Measurements from ENCODE around the gene PHF19.

The PHF19 gene

DNA sequence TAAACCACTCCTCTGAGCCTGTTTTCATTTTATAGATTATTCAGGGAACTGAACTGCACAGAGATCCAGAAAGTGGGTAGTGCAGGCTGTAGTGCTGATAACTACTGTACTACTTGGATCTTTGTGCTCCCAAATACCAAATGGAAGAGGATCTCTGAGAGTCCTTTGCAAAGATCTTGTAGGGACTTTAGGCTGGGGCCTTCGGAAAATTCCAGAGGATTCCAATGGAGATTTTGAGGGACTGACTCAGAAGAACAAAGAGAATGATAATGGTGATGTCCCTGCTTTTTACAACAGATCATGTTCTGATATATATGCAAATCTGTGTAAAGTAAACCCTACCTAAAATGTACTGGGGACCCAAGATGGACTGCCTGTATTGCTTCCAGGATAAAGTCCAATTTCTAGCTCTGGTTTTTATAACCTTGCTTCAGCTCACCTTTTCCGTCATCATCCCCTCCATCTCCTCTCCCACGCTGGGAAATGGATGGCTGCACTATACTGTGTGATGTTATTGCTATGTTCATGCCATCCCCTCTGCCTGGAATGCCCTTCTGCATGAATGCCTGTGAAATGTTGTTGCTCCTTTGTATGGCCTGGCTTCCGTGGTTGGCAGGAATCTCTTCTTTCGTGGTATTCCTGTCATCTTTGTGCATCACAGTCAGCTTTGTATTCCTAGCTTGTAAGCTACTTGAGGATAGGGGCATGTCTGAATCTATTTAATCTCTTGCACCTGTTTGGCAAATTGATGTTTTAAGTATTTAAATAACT is 24.6 kb downstream of the PHF19 start:
- no peak for DNase-seq (ENCODE audit: low spot score)

DNA sequence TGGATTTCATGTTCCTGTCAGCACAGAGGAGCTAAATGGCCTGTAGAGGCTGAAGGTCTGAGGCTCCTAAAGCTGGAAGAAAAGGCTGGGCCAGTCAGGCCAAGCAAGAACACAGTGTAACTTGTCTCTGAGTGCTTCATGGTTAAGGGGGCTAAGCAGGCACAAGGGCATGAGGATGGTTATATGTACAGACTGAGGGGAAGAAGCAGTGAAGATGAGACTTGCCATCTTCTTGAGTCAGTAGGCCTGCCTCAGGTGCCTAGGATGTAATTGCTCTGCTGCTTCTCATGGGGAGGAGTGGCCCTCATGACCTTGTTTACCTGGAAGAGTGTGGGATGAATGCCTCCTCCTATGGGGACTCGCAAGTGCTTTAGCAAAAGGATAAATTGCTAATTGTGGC is 25.5 kb downstream of the PHF19 start:
- no peak for DNase-seq (ENCODE audit: low spot score)

DNA sequence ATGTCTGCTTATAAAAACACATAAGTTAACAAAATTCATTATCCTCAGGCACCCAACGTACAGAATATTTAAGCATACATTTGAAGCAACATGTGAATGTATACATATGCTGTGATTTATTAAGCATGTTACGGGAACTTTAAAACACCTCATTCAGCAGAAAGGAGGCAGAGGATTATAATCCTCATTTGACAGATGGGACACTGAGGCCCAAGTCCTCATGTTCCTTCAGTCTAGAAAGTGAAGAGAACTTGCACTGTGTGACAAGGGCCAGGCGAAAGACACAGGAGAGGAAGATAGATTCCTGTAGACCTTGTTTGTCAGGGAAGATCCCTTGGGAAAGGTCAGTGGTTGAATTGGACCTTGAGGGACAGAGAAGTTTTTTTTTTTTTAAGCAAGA is 26.7 kb downstream of the PHF19 start:
- no peak for DNase-seq (ENCODE audit: low spot score)

DNA sequence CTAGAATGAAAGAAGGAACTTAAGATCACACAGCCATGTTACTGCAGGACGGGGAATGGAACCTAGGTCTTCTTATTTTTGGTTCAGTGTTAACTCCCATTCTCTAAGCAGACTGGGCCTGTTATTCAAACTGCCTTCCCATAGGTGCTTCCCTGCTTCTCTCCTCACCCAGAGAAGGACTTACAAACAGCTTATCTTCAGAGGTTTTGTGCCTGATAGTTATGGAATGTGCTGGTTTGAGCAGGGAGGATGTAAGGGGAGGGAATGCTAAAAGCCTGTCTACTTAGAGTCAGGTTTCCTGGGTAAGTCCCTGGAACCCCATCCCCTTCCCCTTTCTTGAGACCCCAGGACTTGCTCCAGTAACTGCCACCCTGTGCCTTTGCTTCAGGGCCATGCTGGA is 30.1 kb downstream of the PHF19 start:
- DNase-seq (ENCODE audit: low spot score), result no peak

DNA sequence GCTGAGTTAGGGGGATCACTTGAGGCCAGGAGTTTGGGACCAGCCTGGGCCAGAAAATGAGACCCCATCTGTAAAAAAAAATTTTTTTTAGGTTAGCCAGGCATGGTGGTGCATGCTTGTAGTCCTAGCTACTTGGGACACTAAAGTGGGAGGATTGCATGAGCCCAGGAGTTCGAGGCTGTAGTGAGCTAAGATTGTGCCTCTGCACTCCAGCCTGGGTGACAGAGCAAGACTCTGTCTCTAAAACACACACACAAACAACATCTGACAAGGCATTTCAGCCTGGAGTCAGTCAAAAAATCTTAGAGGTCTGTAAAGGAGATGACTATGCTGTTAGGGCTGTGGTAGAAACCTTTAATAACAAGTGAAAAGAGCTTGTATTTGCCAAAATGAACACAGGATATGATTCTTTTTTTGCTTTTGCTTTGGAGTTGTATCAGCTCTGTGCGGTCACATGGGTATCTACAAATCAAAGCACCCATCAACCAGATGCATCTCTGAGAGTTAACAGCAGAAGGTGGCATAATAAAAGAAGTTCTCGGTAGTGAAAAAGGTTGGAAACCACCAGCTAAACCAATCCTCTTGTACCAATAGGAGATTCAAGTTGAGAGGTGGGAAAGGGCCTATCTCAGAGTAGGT is 30.6 kb downstream of the PHF19 start:
- DNase-seq (ENCODE audit: low spot score), result no peak

DNA sequence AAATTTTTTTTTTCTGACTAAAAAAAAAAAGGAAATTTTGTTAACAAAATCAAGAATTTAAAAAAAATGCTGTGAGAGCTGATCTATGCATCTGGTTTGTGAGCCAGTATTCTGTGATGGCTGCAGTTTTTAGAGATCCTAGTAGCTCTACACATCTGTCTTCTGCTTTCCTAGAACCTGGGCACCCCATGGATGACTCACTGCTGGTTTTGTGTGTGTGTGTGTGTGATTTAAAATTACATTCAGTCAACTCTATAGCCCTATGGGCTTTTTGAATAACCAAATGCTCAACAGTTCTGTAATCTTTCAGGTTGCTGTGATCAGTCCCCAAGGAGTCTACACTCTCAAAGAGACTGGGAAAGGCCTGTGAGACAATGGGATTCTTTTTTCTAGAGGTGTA is 31.7 kb downstream of the PHF19 start:
- DNase-seq (ENCODE audit: low spot score), result no peak

DNA sequence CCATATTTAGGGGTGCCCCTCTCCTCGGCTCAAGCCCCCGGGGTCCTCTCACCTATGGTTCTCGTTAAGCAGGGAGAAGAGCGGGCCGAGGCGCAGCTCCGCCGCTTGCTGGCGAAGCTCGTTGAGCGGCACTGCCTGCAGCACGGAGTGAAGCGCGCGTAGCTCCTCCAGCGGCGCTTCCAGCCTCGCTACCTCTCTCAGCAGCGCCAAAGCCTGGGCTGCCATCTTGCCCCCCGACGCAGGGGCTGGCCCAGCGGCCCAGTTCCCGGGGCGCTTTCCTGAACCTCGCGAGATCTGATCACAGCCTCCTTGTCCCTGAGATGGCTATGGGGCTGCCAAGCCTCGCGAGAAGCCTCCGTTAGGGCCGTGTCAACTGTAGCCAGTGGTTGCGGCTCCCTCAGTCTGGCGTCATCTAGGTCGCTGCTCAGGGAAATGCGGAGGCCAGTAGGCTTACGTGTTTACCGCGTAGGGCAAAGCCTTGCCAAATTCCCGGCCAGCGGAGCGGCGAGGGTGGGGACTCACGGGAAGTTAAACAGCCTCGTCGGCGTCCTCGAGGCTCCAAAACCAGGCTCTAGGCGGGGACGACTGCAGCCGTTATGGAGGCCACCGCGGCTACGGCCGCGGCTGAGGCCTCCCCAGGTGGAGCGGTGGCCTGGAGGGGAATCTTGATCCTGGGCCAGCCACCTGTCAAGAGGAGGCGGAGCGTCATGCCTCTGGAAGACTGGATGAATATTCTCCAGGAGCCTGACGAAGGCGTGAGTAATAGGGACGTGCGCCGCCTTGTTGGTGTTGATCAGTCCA is 34.1 kb downstream of the PHF19 start, which contains the start of gene PSMD5:
Gene PSMD5, minus strand, starts transcription at position 238 of the 801 bp plus-strand sequence. Its CDS starts 13 bp downstream, at position 225.
- peak; percentile 93 for DNase-seq (ENCODE audit: low spot score)

DNA sequence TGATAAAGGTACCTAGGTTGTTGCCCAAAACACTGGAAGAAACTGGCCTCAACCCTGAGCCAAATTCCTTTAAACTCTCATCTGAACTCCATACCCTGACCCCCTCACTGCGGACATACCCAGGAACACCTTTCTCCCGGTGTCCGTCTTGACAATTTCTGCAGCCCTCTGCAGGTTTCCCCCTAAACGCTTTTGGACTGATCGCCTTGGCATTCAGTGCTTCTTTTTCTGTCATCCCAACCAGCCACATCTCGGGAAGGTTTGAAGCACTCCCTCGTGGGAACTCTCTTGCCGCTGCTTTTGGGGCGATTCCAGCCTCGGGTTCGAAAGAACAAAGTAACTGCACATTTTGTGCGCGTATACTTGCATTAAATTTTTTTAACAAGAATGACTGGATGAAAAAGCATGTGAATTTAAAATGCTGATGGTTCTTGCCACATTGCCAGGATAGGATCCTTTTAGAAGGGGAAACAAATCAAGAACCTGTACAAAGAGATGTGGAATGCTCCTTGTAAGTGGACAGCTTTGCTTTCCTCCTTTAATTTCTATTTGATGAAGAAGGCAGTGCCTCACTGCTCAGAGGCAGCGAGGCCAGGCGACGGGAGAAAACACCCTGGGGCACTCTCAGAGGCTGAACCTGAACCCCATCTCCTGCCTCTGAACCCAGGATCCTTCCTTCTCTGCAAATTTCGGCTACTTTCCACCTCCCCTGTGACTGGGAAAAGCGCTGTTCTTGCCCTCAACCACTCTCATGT is 34.9 kb downstream of the PHF19 start:
- no peak for DNase-seq (ENCODE audit: low spot score)

DNA sequence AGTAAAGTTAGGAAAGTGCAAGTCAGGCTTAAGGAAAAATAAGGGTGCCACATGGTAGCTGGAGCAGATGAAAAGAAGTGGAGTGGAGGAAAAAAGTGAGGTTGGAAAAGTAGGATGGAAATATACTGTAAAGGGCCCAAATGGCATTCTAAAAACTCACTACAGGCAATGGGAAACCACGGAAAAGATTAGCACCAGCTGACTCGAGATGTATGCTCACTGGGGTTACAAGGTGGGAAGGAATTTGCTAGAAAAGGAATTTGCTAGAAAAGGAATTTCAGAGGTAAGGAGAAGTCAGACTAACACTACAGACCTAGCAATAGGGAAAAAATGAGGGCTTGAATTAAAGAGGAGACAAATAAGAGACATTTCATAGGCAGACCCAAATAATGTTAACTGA is 37.8 kb downstream of the PHF19 start:
- DNase-seq (ENCODE audit: low spot score), result no peak

DNA sequence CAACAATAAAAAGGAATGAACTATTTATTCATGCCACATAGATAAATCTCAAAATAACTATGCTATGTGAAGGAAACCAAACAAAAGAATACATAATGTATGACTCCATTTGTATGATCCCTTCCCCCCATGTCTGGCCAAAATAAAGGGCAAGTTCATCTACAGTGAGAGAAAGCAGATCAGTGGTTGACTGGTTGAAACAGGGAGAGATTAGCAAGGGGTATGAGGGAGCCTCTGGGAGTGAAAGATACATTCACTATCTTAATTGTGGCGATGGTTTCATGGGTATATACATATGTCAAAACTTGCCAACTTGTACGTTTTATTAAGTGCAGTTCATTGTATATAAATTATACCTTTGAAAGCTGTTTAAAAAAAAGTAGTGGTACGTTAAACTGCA is 39.1 kb downstream of the PHF19 start:
- no peak for DNase-seq (ENCODE audit: low spot score)

DNA sequence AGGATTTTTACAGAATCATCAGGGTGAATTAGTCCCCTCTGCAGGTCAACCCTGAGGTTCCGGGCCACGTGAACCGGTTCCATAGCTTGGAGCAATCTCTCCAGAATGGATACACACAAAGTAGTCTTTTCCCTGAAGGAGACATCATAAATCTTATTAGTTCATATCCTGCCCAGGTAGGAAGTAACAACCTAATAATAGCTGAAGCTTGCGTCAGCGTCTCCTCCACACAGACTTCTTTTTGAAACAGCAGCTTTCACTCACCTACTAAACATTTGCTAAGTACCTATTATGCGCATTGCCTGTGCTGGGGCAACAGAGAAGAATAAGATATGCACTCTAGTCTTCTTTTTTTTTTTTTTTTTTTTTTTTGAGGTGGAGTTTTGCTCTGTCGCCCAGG is 43.7 kb downstream of the PHF19 start:
- DNase-seq (ENCODE audit: low spot score), result no peak

DNA sequence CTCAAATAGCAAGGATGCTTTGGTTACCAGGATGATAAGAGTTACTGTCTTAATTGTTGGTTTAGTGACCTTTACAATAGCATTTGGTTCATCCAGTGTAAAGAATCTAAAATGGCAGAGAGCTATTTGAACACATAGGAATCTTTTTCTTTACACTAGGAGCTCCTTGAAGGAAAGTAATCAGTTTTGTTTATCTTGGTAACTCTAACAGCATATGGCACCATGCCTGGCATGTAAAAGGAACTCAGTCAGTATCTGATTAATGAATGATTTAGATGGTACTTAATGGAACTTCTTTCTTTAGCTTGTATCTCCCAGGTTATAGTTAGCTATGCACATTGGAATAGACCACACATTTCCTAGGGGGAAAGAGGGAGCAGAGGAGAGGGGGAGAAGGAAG is 44.2 kb downstream of the PHF19 start:
- no peak for DNase-seq (ENCODE audit: low spot score)

DNA sequence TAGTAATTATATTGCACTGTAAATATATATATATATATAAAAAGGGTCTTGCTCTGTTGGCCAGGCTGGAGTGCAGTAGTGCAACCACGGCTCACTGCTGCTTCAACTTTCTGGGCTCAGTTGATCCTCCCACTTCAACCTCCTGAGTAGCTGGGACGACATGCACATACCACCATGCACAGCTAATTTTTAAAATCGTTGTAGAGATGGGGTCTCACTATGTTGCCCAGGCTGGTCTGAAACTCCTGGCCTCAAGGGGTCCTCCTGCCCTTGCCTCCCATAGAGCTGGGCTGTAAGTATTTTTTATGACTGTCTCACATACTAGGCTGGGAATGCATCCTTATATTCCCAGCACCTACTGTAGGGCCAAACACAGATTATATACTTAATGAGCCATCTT is 46.1 kb downstream of the PHF19 start:
- DNase-seq (ENCODE audit: low spot score), result no peak

DNA sequence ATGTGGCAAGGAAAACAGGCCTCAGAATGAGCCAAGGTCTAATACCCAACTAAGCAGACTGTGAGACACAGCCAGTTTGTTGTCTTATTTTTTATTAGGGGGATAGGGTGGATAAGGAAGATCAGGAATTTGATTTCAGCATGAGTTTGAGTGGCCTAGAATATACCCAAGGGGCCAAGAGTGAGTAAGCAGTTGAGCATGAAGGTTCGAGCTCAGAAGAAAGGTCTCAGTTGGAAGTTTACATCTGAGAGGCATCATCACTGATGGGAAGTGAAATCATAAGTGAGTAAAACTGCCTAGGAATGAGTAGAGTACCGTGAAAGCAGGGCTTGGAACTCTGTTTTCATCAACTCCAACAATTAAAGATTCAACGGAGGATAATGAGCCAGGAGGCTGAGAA is 46.8 kb downstream of the PHF19 start:
- no peak for DNase-seq (ENCODE audit: low spot score)

DNA sequence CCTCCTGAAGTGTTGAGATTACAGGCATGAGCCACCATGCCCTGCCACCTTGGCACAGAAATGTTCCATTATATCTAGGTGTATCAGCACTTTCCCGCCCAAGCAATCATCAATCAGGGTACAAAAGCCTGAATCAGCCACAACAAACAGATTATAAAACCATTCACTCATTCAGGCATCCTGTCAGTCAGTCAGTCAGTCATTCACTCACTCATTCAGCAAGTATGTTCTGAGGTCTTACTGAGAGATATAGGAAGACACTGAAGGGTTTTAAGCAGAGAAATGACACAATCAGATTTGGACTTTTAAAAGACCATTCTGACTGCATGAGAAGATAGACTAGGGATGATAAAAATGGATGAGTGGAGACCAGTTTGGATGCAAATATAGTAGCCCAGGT is 47.3 kb downstream of the PHF19 start:
- no peak for DNase-seq (ENCODE audit: low spot score)

DNA sequence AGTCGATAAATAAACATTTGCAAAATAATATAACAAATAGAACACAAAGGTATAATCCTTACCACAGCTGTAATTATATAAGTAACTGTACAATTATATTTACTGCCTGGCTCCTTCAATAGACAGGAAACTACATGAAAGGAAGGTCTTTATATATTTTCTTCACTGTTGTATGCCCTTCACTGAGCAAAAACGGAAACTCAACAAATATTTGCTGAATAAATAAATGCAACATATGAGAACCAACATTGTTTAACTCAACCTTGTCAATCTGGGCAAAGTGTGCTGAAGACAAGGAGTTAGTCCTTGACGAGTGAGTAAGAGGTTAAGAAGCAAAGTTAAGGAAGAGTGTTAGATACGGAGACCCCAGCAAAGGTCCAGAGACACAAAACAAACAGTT is 56.9 kb downstream of the PHF19 start:
- no peak for DNase-seq (ENCODE audit: low spot score)

DNA sequence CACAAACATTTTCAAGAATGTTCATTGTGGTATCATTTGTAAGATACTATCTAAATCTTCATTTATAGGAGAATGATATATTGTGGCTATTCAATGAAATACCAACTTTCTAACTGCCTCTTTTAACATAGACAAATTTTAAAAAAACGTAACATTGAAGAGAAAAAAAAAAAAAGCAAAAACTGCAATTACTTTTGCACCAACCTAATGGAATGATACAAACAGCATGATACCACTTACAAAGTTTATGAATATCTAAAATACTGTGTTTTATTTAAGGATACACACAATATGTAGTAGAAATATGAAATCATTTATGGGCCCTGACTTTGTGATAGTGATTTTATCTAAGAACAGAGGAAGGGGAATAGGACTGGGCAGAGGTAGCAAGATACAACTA is 58.4 kb downstream of the PHF19 start:
- no peak for DNase-seq (ENCODE audit: low spot score)

DNA sequence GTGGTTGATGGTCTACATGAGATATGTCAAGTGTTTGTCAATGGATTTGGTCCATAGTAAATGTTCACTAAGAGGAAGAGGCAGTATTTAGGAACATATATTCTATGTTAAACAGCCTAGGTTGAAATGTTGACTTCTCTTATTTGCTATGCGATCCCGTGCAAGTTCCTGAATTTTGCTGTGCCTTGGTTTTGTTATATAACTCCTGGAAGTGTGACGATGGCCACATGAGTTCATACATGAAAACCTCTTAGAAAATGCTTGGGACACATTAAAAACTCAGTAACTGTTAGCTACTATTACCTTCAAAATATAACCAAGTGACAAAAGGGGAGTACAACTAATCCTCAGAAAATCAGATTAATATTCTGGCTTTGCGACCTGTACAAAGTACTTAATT is 61.9 kb downstream of the PHF19 start:
- DNase-seq (ENCODE audit: low spot score), result no peak

DNA sequence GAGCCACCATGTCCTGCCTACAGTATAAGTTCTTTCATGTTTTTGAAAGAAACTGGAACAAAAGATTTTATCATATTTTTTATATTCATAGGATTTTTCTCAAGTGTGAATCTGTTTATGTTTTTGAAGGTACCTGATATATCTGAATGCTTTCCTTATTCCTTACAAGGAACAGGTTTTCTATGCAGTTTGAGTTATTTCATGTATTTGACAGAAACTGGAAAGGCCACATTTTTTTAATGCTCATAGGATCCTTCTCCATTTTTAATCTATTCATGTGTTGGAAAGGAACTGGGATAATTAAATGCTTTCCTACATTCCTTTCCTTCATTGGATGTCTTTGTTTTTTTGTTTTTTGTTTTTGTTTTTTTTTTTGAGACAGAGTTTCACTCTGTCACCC is 68.1 kb downstream of the PHF19 start:
- DNase-seq (ENCODE audit: low spot score), result no peak

DNA sequence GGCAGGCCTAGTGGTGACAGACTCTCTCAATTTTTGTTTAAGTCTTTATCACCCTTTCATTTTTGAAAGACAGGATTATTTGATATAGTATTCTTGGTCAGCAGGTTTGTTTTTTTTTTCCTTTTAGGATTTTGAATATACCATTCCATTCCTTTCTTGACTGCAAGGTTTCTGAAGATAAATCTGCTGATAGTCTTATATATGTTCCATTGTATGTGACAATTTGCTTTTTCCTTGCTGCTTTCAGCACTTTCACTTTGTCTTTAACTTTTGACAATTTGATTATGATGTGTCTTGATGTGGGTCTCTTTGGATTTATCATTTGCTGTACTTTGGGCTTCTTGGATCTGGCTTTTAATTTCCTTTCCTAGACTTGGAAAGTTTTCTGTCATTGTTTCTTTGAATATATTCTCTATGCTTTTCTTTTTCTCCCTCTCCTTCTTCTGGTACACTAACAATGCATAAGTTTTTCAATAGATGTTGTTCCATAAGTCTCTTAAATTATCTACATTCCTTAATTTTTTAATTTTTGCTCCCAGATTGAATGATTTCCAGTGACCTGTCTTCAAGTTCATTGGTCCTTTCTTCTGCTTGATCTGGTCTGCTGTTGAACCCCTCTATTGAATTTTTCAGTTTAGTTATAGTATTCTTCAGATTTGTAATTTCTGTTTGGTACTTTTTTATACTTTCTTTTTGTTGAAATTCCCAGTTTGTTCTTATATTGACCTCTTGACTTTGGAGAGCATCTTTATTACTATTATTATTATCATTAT is 69.2 kb downstream of the PHF19 start:
- DNase-seq (ENCODE audit: low spot score), result no peak
